ENCODE measurements around the gene MARK3. TPM values are rescaled to one million over a fixed set of nuclear protein-coding genes. Genes with fewer than 3 reads are reported as not detected.

MARK3 gene
- total RNA-seq, 2 experiments from 2014 or later = 68.4 to 69.2 TPM

DNA sequence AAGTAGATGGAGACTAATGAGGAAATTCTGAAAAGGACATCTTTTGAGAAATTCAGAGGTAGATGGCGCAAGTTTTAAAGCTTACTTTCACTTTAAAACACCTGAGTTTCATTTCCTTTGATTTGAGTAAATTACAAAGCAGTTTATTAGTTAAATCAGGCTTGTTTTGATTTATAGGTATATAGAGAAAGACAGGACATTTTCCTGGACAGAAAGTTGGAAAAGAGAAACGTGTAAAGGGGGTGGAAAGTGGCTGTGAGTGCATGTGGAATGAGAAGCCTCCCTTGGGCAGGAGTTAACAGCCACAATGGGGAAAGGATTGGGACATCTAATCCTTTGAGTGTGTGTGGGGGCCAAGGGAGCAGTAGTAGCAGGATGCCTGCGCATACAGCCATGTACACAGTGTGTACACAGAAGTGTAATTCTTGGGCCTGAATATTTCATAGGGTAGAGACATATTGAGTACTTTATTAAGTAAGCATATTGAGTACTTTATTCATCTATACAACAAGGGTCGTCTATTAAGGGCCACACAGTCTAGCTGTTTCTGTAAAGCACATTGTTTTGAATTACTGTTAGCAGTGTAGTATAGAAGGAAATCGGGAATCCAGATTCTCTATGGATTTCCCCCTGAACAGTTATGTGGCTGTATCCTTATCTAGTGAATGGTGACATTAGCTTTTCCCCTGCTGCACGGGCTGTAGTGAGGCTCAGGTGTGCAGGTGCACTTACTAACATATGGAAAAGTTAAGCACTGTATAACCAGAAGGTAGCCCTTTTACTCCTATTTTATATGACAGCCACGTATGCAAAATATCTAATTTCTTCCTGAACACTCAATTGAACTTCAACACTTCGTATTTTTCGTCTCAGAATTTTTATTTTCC is 19.1 kb downstream of the MARK3 start:
- Mint-ChIP-seq H3K4me1 (ENCODE audit: low read depth) (peaks cover 50% of the 10 kb centered on the region), H3K4me3 (no peak overlapping the region), H3K27me3 (no peaks in the 10 kb centered on the region), H3K36me3 (ENCODE audit: low read depth) (peaks cover 16% of the 10 kb centered on the region), H3K27ac (peak overlapping the region; percentile 12), H3K9me3 (no peaks in the 10 kb centered on the region)
- CTCF ChIA-PET = interaction anchor here (0.6 to 6.6 kb wide), 4 partner anchors 10 to 96 kb away, joined by 3 to 56 read pairs (median 10); no protein-coding TSS in a partner anchor
- TF ChIP-seq, protein P1, sequence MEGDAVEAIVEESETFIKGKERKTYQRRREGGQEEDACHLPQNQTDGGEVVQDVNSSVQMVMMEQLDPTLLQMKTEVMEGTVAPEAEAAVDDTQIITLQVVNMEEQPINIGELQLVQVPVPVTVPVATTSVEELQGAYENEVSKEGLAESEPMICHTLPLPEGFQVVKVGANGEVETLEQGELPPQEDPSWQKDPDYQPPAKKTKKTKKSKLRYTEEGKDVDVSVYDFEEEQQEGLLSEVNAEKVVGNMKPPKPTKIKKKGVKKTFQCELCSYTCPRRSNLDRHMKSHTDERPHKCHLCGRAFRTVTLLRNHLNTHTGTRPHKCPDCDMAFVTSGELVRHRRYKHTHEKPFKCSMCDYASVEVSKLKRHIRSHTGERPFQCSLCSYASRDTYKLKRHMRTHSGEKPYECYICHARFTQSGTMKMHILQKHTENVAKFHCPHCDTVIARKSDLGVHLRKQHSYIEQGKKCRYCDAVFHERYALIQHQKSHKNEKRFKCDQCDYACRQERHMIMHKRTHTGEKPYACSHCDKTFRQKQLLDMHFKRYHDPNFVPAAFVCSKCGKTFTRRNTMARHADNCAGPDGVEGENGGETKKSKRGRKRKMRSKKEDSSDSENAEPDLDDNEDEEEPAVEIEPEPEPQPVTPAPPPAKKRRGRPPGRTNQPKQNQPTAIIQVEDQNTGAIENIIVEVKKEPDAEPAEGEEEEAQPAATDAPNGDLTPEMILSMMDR (IDR thresholded peaks at IDR 0.05) = no peak
- no peak for DNase-seq
- POLR2A ChIA-PET = interaction anchor here (0.6 to 1.2 kb wide), 2 partner anchors 16 to 25 kb away, joined by 3 to 4 read pairs; no protein-coding TSS in a partner anchor
- no peak for ATAC-seq
- intact Hi-C loops (cut with micrococcal nuclease) = no loop called here

DNA sequence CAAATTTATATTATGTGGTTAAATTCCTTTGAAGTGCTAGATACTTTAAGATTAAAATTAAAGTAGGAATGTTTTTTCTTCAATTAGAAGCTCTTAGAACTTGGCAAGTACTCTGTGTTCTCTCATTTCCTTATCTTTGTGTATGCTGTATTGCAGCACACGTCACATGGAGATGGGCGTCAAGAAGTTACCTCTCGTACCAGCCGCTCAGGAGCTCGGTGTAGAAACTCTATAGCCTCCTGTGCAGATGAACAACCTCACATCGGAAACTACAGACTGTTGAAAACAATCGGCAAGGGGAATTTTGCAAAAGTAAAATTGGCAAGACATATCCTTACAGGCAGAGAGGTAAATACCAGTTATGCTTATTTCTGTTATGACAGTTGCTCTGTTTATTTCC is 19.7 kb downstream of the MARK3 start:
- DNase-seq (no peak), ATAC-seq (no peak)
- peaks cover 50% of the 10 kb centered on the region for H3K4me1 Mint-ChIP-seq (ENCODE audit: low read depth)
- no peak overlapping the region for H3K27ac Mint-ChIP-seq
- peaks cover 17% of the 10 kb centered on the region for H3K36me3 Mint-ChIP-seq (ENCODE audit: low read depth)
- no peaks in the 10 kb centered on the region for H3K27me3 Mint-ChIP-seq
- POLR2A ChIA-PET = interaction anchor here (1.2 kb wide), 1 partner anchor 24 kb away, joined by 4 read pairs; no protein-coding TSS in a partner anchor
- TF ChIP-seq, protein P1 (IDR thresholded peaks at IDR 0.05) = no peak
- intact Hi-C loops (cut with micrococcal nuclease) = no loop called here
- H3K9me3 Mint-ChIP-seq = no peaks in the 10 kb centered on the region
- CTCF ChIA-PET = interaction anchor here (0.6 to 6.6 kb wide), 3 partner anchors 11 to 95 kb away, joined by 3 to 56 read pairs (median 16); no protein-coding TSS in a partner anchor
- H3K4me3 Mint-ChIP-seq = no peak overlapping the region

- Mint-ChIP-seq H3K27me3 (no peaks in the 10 kb centered on the region), H3K4me1 (ENCODE audit: low read depth) (peaks cover 20% of the 10 kb centered on the region), H3K27ac (no peak overlapping the region), H3K9me3 (no peaks in the 10 kb centered on the region), H3K36me3 (ENCODE audit: low read depth) (peaks cover 30% of the 10 kb centered on the region), H3K4me3 (no peak overlapping the region)
- ChIA-PET CTCF (interaction anchor here (1.4 kb wide), 1 partner anchor 15 kb away, joined by 3 read pairs; no protein-coding TSS in a partner anchor), POLR2A (interaction anchor here (0.6 to 1.3 kb wide), 2 partner anchors 17 to 64 kb away, joined by 4 read pairs; no protein-coding TSS in a partner anchor)
- TF ChIP-seq, protein P1 (IDR thresholded peaks at IDR 0.05) = no peak
- ATAC-seq = no peak
- intact Hi-C loops (cut with micrococcal nuclease) = no loop called here
- DNase-seq = no peak
These were observed 23.4 kb downstream of the MARK3 start for GRCh38 chr14:103408491-103409155.

DNA sequence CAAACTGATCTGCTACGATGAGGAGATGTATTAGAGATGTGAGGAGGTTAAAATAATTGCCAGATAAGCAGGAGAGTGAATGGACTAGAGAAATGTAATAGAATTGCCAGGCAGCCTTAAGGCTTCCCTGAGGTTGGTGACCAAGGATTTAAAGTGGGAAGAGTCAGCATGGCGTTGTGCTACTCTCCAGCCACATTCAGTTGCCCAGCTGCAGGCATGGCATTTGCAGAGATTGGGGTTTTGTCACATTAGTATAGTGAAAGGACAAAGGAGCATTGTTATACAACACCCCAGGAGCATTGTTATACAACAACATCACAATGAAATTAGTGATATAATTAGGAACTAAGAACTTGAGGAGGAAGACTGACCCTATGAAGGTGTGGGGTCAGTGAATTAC is 31.7 kb downstream of the MARK3 start:
- Mint-ChIP-seq H3K4me3 (no peak overlapping the region), H3K27ac (no peak overlapping the region), H3K36me3 (ENCODE audit: low read depth) (peaks cover 30% of the 10 kb centered on the region), H3K9me3 (no peaks in the 10 kb centered on the region), H3K27me3 (no peaks in the 10 kb centered on the region), H3K4me1 (ENCODE audit: low read depth) (peaks cover 33% of the 10 kb centered on the region)
- POLR2A ChIA-PET = interaction anchor here (1.7 kb wide), 2 partner anchors 11 to 48 kb away, joined by 4 read pairs; no protein-coding TSS in a partner anchor
- no peak for DNase-seq
- no peak for ATAC-seq
- intact Hi-C loops (cut with micrococcal nuclease) = no loop called here
- TF ChIP-seq, protein P1 (IDR thresholded peaks at IDR 0.05) = no peak
- CTCF ChIA-PET = interaction anchor here (1.5 to 6.3 kb wide), 5 partner anchors 10 to 25 kb away, joined by 3 to 60 read pairs (median 6); no protein-coding TSS in a partner anchor
